ENCODE data around the gene COBLL1. TPM values are rescaled to one million over a fixed set of nuclear protein-coding genes. Genes with fewer than 3 reads are reported as not detected.
"Not testable (repeated sequence)": the region's sequence is repeated elsewhere in the genome, so short reads cannot be mapped to it uniquely, and the experiment has no call there.

Gene COBLL1
- polyA plus RNA-seq, 12 donors = 7.1 to 25.9 (median 9.9) TPM; not detected in 1

DNA sequence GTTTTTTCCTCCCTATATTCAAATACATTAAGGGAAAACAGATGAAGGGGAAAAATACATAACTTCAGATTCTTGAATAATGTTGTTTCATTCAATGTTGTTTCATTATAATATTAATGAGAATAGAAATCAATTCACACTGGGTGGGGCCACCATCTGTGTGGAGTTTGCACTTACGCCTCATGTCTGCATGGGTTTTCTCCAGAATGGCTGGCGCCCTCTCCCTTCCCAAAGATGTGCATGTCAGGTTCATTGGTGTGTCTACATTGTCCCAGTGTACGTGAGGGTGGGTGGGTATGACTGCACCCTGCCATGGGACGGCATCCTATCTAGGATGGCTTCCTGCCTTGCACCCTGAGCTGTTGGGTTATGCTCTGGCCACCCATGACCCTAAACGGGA, 51.7 kb downstream of the COBLL1 start:
- no peak for DNase-seq

GRCh38 chr2:164786787-164787186, 54.8 kb downstream of the COBLL1 start:
- no peak for DNase-seq

GRCh38 chr2:164785457-164785856, 56.2 kb downstream of the COBLL1 start:
- no peak for DNase-seq

- no peak for DNase-seq
These were observed 57.2 kb downstream of the COBLL1 start for GRCh38 chr2:164784376-164784775.

GRCh38 chr2:164782323-164782722, 59.3 kb downstream of the COBLL1 start:
- no peak for DNase-seq

DNA sequence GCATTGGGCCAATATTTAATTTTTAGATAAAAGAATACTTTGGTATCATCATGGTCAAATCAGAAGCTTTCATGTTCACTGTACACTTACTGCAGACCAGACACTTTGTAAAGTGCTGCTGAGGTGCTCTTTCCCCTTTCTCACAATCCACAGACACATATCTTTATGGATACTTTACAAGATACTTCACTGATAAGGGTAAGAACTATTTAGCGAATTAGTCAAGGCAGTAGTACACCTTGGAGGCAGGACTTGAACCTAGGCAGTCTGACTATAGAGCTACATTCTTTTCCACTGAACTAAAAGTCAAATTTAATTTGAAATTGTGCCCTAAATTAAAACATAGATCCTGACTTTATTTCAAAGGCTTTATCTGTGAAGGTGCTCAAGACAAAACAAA, 60.2 kb downstream of the COBLL1 start:
- no peak for DNase-seq

DNA sequence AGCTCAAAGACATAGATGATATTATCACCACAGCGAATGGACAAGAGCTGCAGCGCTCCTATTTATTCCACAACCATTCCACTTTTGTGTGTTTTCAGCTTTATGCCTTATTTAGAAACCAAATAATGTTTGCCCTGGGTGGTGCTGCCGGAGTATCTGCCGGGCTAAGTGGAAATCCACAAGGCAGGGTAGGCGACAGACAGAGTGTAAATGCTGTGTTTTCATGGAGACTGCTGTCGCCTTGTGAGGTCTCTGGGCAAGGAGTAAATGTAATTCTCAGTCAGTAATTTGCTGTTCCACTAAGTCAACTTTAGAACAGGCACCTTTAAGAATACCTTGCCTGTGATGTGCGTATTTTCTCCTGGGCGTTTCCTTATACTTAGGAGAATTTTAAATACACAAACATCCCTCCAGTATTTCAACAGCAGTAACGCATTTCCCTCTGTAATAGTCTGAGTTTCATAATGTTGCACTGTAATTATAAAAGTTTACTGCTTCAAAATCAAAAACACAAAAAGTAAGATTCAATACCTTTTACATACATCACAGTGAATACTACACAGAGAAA, 60.9 kb downstream of the COBLL1 start:
- DNase-seq = no peak

DNA sequence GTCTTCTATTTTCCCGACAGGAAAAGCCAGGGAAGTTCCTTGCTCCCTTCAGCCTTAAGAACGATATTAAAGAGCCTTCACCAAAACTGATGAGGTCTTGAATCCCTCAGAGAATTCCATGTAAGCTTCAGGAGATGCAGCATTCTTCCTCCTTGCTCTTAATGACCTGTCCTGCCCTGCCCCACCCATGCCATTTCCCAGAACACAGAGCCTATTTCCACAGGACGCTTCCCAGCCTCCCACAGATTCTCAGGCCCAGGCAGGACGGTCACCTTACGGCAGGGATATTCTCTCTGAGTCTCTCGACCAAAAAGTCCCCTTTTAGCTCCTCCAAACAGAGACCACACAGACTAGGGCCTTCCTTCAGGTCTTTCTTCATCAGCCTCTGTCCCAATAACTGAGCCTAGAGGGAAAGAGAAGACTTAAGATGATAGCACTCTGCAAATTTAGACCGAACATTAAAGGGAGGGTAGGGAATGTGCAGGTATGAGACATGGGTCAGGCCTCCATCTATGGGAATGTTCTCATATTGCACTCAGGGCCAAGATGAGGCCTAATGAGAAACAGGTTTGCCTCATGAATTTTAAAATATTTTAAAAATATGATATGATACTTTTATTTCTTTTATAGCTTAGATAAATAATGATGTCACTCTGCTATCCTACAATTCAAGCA, 62.1 kb downstream of the COBLL1 start:
- no peak for DNase-seq

GRCh38 chr2:164778723-164779122, 62.9 kb downstream of the COBLL1 start:
- no peak for DNase-seq

DNA sequence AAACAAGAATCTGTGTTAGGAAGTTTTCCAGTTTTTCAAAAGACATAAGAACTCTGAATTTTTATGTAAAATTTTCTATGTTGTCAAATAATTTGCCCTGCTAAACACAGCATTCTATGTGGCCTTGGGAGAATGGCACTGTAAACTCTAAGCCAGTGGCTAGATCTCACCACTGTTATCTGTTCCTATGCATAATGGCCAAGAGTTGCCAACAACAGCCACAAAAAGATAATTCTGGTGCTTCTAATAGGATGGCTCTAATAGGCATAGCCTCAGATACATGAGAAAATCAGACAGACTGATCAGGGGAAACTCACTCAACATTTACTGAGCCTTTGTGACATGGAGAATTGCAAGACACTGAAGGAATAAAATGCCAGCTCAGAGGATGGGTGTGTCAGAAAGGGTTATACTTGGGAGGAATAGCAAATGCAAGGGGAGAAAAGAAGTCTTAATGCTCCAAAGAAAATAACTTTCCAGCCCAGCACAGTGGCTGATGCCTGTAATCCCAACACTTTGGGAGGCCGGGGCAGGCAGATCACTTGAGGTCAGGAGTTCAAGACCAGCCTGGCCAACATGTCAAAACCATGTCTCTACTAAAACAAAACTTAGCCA, 63.7 kb downstream of the COBLL1 start:
- no peak for DNase-seq

GRCh38 chr2:164773635-164774034, 68.0 kb downstream of the COBLL1 start:
- DNase-seq = no peak

GRCh38 chr2:164773091-164773490, 68.5 kb downstream of the COBLL1 start:
- no peak for DNase-seq

- DNase-seq = no peak
These were observed 69.7 kb downstream of the COBLL1 start for GRCh38 chr2:164771897-164772296.

DNA sequence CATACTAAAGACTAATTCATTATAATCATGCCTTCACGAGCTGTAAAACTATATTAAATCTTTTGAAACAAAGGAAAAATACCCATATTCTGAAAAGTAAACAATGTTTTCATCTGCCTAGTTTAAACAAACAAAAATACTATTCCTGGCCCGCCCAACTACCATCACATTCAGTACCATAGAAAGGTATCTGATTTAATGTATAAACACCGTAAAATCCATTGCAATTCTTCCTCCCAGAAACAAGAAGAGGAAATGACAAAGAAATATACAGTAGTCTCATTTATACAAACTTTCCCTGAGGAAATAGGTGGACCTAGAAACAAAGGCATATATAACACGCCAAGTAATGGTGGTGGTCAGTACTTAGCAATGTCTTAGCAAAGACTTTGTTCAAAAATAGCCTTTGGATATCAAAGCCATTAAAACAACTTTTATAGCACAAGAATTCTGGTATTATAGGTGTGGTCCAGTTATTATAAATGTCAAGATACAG, 71.2 kb downstream of the COBLL1 start:
- no peak for DNase-seq

DNA sequence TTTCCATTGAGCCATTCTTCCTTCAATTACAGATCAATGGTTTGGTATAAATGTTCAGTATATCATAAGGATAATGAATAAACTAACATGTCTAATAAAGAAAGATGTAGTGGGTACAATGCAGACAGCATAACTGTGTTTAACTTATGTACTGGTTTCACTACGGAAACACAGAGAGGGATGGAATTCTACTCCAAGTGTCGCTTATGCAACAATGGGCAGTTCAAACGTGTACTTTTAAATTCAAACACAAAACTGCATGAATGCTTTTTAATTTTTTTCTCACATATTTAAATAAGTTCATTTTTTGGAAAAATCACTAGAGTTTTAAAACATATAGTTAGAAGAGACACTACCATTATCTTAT, 74.7 kb downstream of the COBLL1 start:
- no peak for DNase-seq

- DNase-seq = no peak
These were observed 75.2 kb downstream of the COBLL1 start for GRCh38 chr2:164766216-164766953.

GRCh38 chr2:164764996-164765395, 76.6 kb downstream of the COBLL1 start:
- no peak for DNase-seq

DNA sequence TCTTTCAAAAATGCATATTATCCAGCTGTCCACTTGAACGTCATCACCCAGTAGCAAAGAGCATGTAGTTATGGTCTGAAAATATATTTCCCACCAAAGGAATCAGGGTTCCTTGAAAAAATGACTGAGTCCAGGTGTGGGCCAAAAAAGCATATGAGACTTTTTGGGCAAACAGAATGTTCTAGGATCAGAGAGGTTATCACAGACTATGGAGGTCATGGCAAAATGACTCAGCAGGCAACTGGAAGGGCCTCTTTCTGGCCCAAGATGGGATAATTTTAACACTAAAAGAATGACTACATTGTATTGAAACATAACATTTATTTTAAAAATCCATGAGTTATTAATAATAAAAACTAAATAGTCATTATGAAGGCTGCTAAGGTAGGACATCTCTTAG, 77.1 kb downstream of the COBLL1 start:
- DNase-seq = no peak

GRCh38 chr2:164763431-164763830, 78.2 kb downstream of the COBLL1 start:
- no peak for DNase-seq

GRCh38 chr2:164761737-164762460, 79.7 kb downstream of the COBLL1 start:
- DNase-seq = no peak

DNA sequence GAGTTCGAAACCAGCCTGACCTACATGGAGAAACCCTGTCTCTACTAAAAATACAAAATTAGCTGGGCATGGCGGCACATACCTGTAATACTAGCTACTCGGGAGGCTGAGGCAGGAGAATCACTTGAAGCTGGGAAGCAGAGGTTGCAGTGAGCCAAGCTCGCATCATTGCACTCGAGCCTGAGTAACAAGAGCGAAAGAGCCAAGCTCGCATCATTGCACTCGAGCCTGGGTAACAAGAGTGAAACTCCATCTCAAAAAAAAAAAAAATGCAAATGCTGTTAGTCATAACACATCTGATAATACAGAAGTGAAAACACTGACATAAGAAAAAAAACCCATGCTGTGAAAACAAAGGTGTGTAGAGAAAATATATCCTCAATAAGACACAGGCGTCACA, 80.4 kb downstream of the COBLL1 start:
- DNase-seq = not testable (repeated sequence)

- no peak for DNase-seq
These were observed 81.4 kb downstream of the COBLL1 start for GRCh38 chr2:164760179-164760578.
